Keratinocyte (primary cell): ENCODE measurements around the gene RAB29. TPM values are rescaled to one million over a fixed set of nuclear protein-coding genes. Genes with fewer than 3 reads are reported as not detected.

Experiments used
- DNase-seq: peaks from one replicate; pipeline ENCODE4 v3.0.0-alpha.2; 2011; ENCODE audit warnings: low read depth, missing footprints, low spot score
- FAIRE-seq: peaks from 2 replicates; lab custom pipeline; 2011; peaks lifted over from hg19 to GRCh38; lab: Jason Lieb, UNC
- H2AFZ ChIP-seq: 2 replicates; pipeline ENCODE4 v1.6.0; 2012; ENCODE audit warnings: low read length, control low read depth, inconsistent platforms; ENCODE audit not compliant: control insufficient read depth
- H3K27ac ChIP-seq: 2 replicates; pipeline ENCODE4 v1.5.1; 2011; ENCODE audit warnings: low read length; ENCODE audit not compliant: control insufficient read depth, insufficient read depth
- H3K27me3 ChIP-seq: 3 replicates; pipeline ENCODE4 v1.6.0; 2011; ENCODE audit warnings: low read length; ENCODE audit not compliant: control insufficient read depth, insufficient read depth; ENCODE audit errors: extremely low read depth
- H3K36me3 ChIP-seq, 2 experiments: 2 replicates in 1 of 2; 3 replicates in 1 of 2; pipeline ENCODE4 v1.5.1; 2011; ENCODE audit warnings: low read length in 2 of 2, mild to moderate bottlenecking in 1 of 2; ENCODE audit not compliant: control insufficient read depth in 2 of 2, insufficient read depth in 2 of 2; ENCODE audit errors: extremely low read depth in 1 of 2
- H3K4me1 ChIP-seq: 3 replicates; pipeline ENCODE4 v1.5.1; 2011; ENCODE audit warnings: low read length; ENCODE audit not compliant: control insufficient read depth, insufficient read depth; ENCODE audit errors: extremely low read depth
- H3K4me2 ChIP-seq: 3 replicates; pipeline ENCODE4 v1.6.0; 2011; ENCODE audit warnings: low read depth, low read length; ENCODE audit not compliant: control insufficient read depth, insufficient read depth; ENCODE audit errors: extremely low read depth
- H3K4me3 ChIP-seq, 3 experiments: fragments of 200-600 bp in 1 of 3; sonication (generic) in 1 of 3; 2 replicates in 2 of 3; 3 replicates in 1 of 3; pipeline ENCODE4 v1.5.1; 2011 to 2016; ENCODE audit warnings: low read length in 3 of 3, mild to moderate bottlenecking in 3 of 3, control low read depth in 2 of 3, inconsistent platforms in 1 of 3, low read depth in 1 of 3, mixed read lengths in 1 of 3, mixed run types in 1 of 3, moderate library complexity in 1 of 3; ENCODE audit not compliant: control insufficient read depth in 2 of 3, insufficient read depth in 2 of 3; ENCODE audit errors: extremely low read depth in 1 of 3
- H3K79me2 ChIP-seq: 2 replicates; pipeline ENCODE4 v1.6.0; 2012; ENCODE audit warnings: low read length; ENCODE audit not compliant: control insufficient read depth, insufficient read depth
- H3K9ac ChIP-seq: 3 replicates; pipeline ENCODE4 v1.6.0; 2011; ENCODE audit warnings: low read length; ENCODE audit not compliant: control insufficient read depth, insufficient read depth; ENCODE audit errors: extremely low read depth
- H3K9me1 ChIP-seq: 3 replicates; pipeline ENCODE4 v1.6.0; 2011; ENCODE audit warnings: low read length; ENCODE audit not compliant: control insufficient read depth, insufficient read depth; ENCODE audit errors: extremely low read depth
- H3K9me3 ChIP-seq: 2 replicates; pipeline ENCODE4 v1.5.1; 2012; ENCODE audit warnings: low read depth, low read length; ENCODE audit not compliant: control insufficient read depth
- H4K20me1 ChIP-seq: 3 replicates; pipeline ENCODE4 v1.6.0; 2011; ENCODE audit warnings: low read length; ENCODE audit not compliant: control insufficient read depth, insufficient read depth; ENCODE audit errors: extremely low read depth
- EZH2 ChIP-seq: IDR thresholded peaks from one replicate; pipeline ENCODE4 v1.6.1; 2012; ENCODE audit warnings: inconsistent platforms, mild to moderate bottlenecking, low read length, moderate library complexity
- dilution Hi-C: fragments of 300-500 bp; cut with MboI; formaldehyde crosslinking; loops from one replicate; pipeline ENCODE4 v1.7.0; 2020; ENCODE audit warnings: low sequenced_read_pairs; ENCODE audit not compliant: extremely low pct_ligation_motif_present
- polyA plus RNA-seq, 5 experiments: library from polyadenylated mRNA; depleted of rRNA in 3 of 5; stranded (reverse) in 3 of 5; stranded (forward) in 1 of 5; unstranded in 1 of 5; fragments of >200 nt; gene quantifications; 1 replicate in 1 of 5; 2 replicates in 3 of 5; 3 replicates in 1 of 5; pipeline versions ENCODE4 v1.2.1 to v1.2.3, GENCODE V29; 2011 to 2012; ENCODE audit warnings: missing spikeins in 2 of 5, low read depth in 1 of 5, low replicate concordance in 1 of 5
- TF ChIP-seq, protein P1 (sequence below), 3 experiments: IDR thresholded peaks in 1 of 3; conservative IDR thresholded peaks in 1 of 3; optimal IDR thresholded peaks in 1 of 3; 2 replicates in 2 of 3; 3 replicates in 1 of 3; pipeline versions ENCODE3 to v1.5.1; 2011; ENCODE audit warnings: low read length in 3 of 3, mild to moderate bottlenecking in 3 of 3, moderate library complexity in 2 of 3, control low read depth in 1 of 3, inconsistent platforms in 1 of 3; ENCODE audit not compliant: insufficient read depth in 2 of 3; ENCODE audit errors: extremely low read depth in 1 of 3

The RAB29 gene
- polyA plus RNA-seq, 1 donor (not counting 4 experiments of a cell fraction or from before 2014, with no cell fraction given): 26.7 TPM

DNA sequence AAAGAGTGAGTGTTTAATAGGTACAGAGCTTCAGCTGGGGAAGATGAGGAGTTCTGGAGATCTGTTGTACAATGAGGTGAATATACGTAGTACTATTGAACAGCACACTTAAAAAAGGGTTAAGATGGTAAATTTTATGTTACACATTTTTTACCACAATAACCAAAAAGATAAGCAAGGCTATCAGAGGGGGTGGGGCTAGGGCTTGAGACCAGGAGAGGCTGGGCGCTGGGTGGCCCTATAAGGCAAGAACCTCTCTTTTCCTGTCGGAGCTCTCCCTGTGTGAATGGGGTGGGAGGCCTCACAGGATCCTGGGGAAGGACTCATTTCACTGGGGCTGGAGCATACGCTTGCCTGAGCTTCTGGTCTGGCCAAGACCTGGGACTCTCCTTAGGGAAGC lies 28.7 kb upstream of the RAB29 start:
- TF ChIP-seq, protein P1, sequence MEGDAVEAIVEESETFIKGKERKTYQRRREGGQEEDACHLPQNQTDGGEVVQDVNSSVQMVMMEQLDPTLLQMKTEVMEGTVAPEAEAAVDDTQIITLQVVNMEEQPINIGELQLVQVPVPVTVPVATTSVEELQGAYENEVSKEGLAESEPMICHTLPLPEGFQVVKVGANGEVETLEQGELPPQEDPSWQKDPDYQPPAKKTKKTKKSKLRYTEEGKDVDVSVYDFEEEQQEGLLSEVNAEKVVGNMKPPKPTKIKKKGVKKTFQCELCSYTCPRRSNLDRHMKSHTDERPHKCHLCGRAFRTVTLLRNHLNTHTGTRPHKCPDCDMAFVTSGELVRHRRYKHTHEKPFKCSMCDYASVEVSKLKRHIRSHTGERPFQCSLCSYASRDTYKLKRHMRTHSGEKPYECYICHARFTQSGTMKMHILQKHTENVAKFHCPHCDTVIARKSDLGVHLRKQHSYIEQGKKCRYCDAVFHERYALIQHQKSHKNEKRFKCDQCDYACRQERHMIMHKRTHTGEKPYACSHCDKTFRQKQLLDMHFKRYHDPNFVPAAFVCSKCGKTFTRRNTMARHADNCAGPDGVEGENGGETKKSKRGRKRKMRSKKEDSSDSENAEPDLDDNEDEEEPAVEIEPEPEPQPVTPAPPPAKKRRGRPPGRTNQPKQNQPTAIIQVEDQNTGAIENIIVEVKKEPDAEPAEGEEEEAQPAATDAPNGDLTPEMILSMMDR (optimal IDR thresholded peaks at IDR 0.05 in 1 of 3, IDR thresholded peaks at IDR 0.05 in 1 of 3, conservative IDR thresholded peaks at IDR 0.05 in 1 of 3; ENCODE audit: extremely low read depth in 1 of 3, insufficient read depth in 2 of 3, low read length in 3 of 3): no peak
- no peak for TF ChIP-seq EZH2
- no peak for DNase-seq
- Histone ChIP-seq H3K27ac (no peak overlapping the region), H3K36me3 (peaks cover 6 to 10% of the 10 kb centered on the region in 2 experiments), H3K9ac (no peak overlapping the region), H4K20me1 (no peaks in the 10 kb centered on the region), H3K4me2 (no peak overlapping the region), H3K79me2 (peaks cover 22% of the 10 kb centered on the region), H3K27me3 (no peaks in the 10 kb centered on the region), H3K9me1 (no peaks in the 10 kb centered on the region), H3K4me3 (no peak overlapping the region), H3K4me1 (peaks cover 15% of the 10 kb centered on the region), H2AFZ (no peak overlapping the region), H3K9me3 (no peaks in the 10 kb centered on the region)
- dilution Hi-C loops: no loop called here
- FAIRE-seq: no peak

DNA sequence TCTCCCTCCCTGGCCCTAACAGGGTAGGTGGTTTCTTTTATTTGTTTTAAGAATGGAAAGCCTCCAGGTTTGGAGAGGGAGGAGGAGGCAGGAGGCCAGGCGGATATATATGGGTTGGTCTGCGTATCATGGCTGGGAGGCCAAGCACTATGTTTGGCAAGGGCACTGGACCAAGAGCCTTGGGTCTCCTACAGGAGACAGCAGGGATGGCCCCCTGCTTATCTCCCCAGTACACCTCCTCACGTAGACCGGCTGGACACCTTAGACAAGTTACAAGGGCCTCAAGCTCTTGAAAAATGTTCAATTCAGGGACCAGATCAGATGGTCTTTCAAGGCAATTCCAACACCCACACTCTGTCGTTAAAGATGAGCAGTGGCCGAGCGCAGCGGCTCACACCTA lies 26.8 kb upstream of the RAB29 start:
- Histone ChIP-seq H3K9me1 (no peaks in the 10 kb centered on the region), H4K20me1 (no peaks in the 10 kb centered on the region), H3K36me3 (peaks cover 0 to 10% of the 10 kb centered on the region in 2 experiments), H3K9me3 (no peaks in the 10 kb centered on the region), H2AFZ (no peak overlapping the region), H3K27me3 (no peaks in the 10 kb centered on the region), H3K27ac (no peak overlapping the region), H3K4me3 (no peak overlapping the region), H3K79me2 (peaks cover 19% of the 10 kb centered on the region), H3K4me2 (no peak overlapping the region), H3K9ac (no peak overlapping the region), H3K4me1 (peaks cover 18% of the 10 kb centered on the region)
- TF ChIP-seq EZH2: no peak
- TF ChIP-seq, protein P1 (optimal IDR thresholded peaks at IDR 0.05 in 1 of 3, IDR thresholded peaks at IDR 0.05 in 1 of 3, conservative IDR thresholded peaks at IDR 0.05 in 1 of 3; ENCODE audit: extremely low read depth in 1 of 3, insufficient read depth in 2 of 3, low read length in 3 of 3): no peak
- dilution Hi-C loops: no loop called here
- DNase-seq (no peak), FAIRE-seq (no peak)
